ENCODE measurements around the gene OIT3.

GRCh38 chr10:72948762-72949161, 55.2 kb downstream of the OIT3 start:
- TF ChIP-seq CTCF (IDR thresholded peaks at IDR 0.05) (no peak), POLR2A (IDR thresholded peaks at IDR 0.05; ENCODE audit: low read depth) (no peak)

All from esophagus muscularis mucosa (tissue), 3 donors.